Left ventricle myocardium superior (tissue), 1 donor: ENCODE data around the gene TM4SF20. TPM values are rescaled to one million over a fixed set of nuclear protein-coding genes. Genes with fewer than 3 reads are reported as not detected.
A peak's percentile ranks its signal among the peaks of the same experiment; 100 is the strongest.

Experiments used
- ATAC-seq: fragments of 200-7000 bp; cut with Tn5 transposase; one replicate; pipeline ENCODE4 v1.9.1; 2020; ENCODE audit warnings: mild to moderate bottlenecking, moderate library complexity
- DNase-seq: peaks from one replicate; pipeline ENCODE4 v3.0.0-alpha.2; 2020
- intact Hi-C: fragments of 100-400 bp; cut with micrococcal nuclease; formaldehyde crosslinking; loops from one replicate; pipeline ENCODE4 v1.11.0; 2022
- long read RNA-seq: library from polyadenylated mRNA; unstranded; transcript quantifications from one replicate; pipeline ENCODE4 v2.0.0, GENCODE V29; 2021
- total RNA-seq: library from RNA; stranded (reverse); fragmentation: NEBNext Ultra II Directional; extraction: Animal tissue kit (Norgen Biotek cat#: 25700); gene quantifications from one replicate; pipeline ENCODE4 v1.2.1, GENCODE V29; 2021
- donor health status: DM: no; HTN: yes; CAD: no; lungs with severe emphysema.

The TM4SF20 gene
- not detected for total RNA-seq
- long read RNA-seq = 0 reads

GRCh38 chr2:227379095-227379494 lies at the start of gene TM4SF20:
Gene TM4SF20, minus strand, starts transcription at chr2:227379306. Its CDS starts 38 bp downstream, at chr2:227379268.
- DNase-seq (no peak), ATAC-seq (no peak)
- intact Hi-C loops = no loop called here

- intact Hi-C loops = no loop called here
- no peak for DNase-seq
- no peak for ATAC-seq
These were observed 49.7 kb upstream of the TM4SF20 start for GRCh38 chr2:227428731-227429285.

GRCh38 chr2:227423656-227424499 lies 44.8 kb upstream of the TM4SF20 start:
- intact Hi-C loops = no loop called here
- DNase-seq (no peak), ATAC-seq (no peak)

- intact Hi-C loops = no loop called here
- DNase-seq = no peak
- ATAC-seq = no peak
These were observed 41.3 kb upstream of the TM4SF20 start for GRCh38 chr2:227420087-227421052.

GRCh38 chr2:227416701-227417100 lies 37.6 kb upstream of the TM4SF20 start:
- no peak for DNase-seq
- intact Hi-C loops = no loop called here
- peak; percentile 48 for ATAC-seq

GRCh38 chr2:227415538-227416424 lies 36.7 kb upstream of the TM4SF20 start:
- ATAC-seq (peak; percentile 91), DNase-seq (peak; percentile 63)
- intact Hi-C loops = no loop called here

- DNase-seq (no peak), ATAC-seq (no peak)
- intact Hi-C loops = no loop called here
These were observed 35.7 kb upstream of the TM4SF20 start for GRCh38 chr2:227414846-227415245.

- no peak for DNase-seq
- no peak for ATAC-seq
- intact Hi-C loops = no loop called here
These were observed 34.3 kb upstream of the TM4SF20 start for GRCh38 chr2:227413371-227413770.

GRCh38 chr2:227412877-227413276 lies 33.8 kb upstream of the TM4SF20 start:
- no peak for DNase-seq
- no peak for ATAC-seq
- intact Hi-C loops = no loop called here

GRCh38 chr2:227411990-227412350 lies 32.9 kb upstream of the TM4SF20 start:
- ATAC-seq (no peak), DNase-seq (no peak)
- intact Hi-C loops = no loop called here

- no peak for DNase-seq
- ATAC-seq = no peak
- intact Hi-C loops = no loop called here
These were observed 32.3 kb upstream of the TM4SF20 start for GRCh38 chr2:227411320-227411989.

GRCh38 chr2:227410191-227410590 lies 31.1 kb upstream of the TM4SF20 start:
- intact Hi-C loops = no loop called here

GRCh38 chr2:227407591-227408151 lies 28.6 kb upstream of the TM4SF20 start:
- ATAC-seq = peak; percentile 45
- peak; percentile 71 for DNase-seq
- intact Hi-C loops = no loop called here

More at GRCh38 chr2:227410191-227410590, 31.1 kb upstream of the TM4SF20 start:
- ATAC-seq (no peak), DNase-seq (no peak)

GRCh38 chr2:227406177-227407031 lies 27.3 kb upstream of the TM4SF20 start:
- peak; percentile 32 for DNase-seq
- intact Hi-C loops = no loop called here
- peak; percentile 86 for ATAC-seq

GRCh38 chr2:227404585-227405271 lies 25.6 kb upstream of the TM4SF20 start:
- ATAC-seq = no peak
- intact Hi-C loops = no loop called here
- DNase-seq = no peak

- DNase-seq (no peak), ATAC-seq (no peak)
- intact Hi-C loops = no loop called here
These were observed 23.9 kb upstream of the TM4SF20 start for GRCh38 chr2:227402959-227403358.
